CD4-positive, alpha-beta T cell (primary cell): ENCODE results near the gene REV1. TPM values are rescaled to one million over a fixed set of nuclear protein-coding genes. Genes with fewer than 3 reads are reported as not detected.
A peak's percentile ranks its signal among the peaks of the same experiment; 100 is the strongest.
"Not testable (repeated sequence)": the region's sequence is repeated elsewhere in the genome, so short reads cannot be mapped to it uniquely, and the experiment has no call there.

Experiments
- ATAC-seq: fragments of 200-7000 bp; cut with Tn5 transposase; one replicate; pipeline ENCODE4 v1.10.0; 2022; ENCODE audit warnings: mild to moderate bottlenecking; ENCODE audit not compliant: poor library complexity
- CTCF ChIA-PET: fragments of 350-600 bp; sonication (Branson Sonifier 250); formaldehyde crosslinking; loops from one replicate; lab custom pipeline; 2021; ENCODE audit warnings: antibody characterized with exemption, inconsistent platforms; lab: Charles Lee
- POLR2A ChIA-PET: fragments of 350-600 bp; sonication (Branson Sonifier 250); formaldehyde crosslinking; loops from one replicate; lab custom pipeline; 2021; ENCODE audit warnings: antibody characterized with exemption, inconsistent platforms; lab: Charles Lee
- DNase-seq, 14 experiments: peaks; one replicate each; pipeline ENCODE4 v3.0.0-alpha.2; 2013 to 2020; ENCODE audit warnings: mixed read lengths in 2 of 14
- H3K27ac ChIP-seq, 2 donors: one replicate each; pipeline versions ENCODE4 v1.5.1 to v1.7.0; 2013; ENCODE audit warnings: low read length in 2 of 2, low read depth in 1 of 2, mild to moderate bottlenecking in 1 of 2
- H3K27me3 ChIP-seq, 2 experiments: 1 replicate in 1 of 2; 2 replicates in 1 of 2; pipeline versions ENCODE4 v1.6.1 to v1.7.0; 2013; ENCODE audit warnings: low read length in 2 of 2, control low read depth in 1 of 2, mild to moderate bottlenecking in 1 of 2, moderate library complexity in 1 of 2; ENCODE audit not compliant: insufficient read depth in 2 of 2, control insufficient read depth in 1 of 2
- H3K36me3 ChIP-seq: one replicate; pipeline ENCODE4 v1.6.1; 2013; ENCODE audit warnings: low read length, control low read depth; ENCODE audit not compliant: insufficient read depth
- H3K4me1 ChIP-seq: one replicate; pipeline ENCODE4 v1.6.1; 2013; ENCODE audit warnings: low read length, control low read depth; ENCODE audit not compliant: insufficient read depth
- H3K4me3 ChIP-seq: one replicate; pipeline ENCODE4 v1.5.1; 2013; ENCODE audit warnings: mild to moderate bottlenecking, low read length, moderate library complexity
- H3K9me3 ChIP-seq, 2 experiments: 1 replicate in 1 of 2; 2 replicates in 1 of 2; pipeline versions ENCODE4 v1.6.1 to v1.7.0; 2013; ENCODE audit warnings: low read length in 2 of 2, mild to moderate bottlenecking in 2 of 2, control low read depth in 1 of 2, moderate library complexity in 1 of 2; ENCODE audit not compliant: control insufficient read depth in 1 of 2, insufficient read depth in 1 of 2
- H3K27ac Mint-ChIP-seq: one replicate; pipeline ENCODE4 v1.8.0; 2020; ENCODE audit warnings: mixed read lengths
- H3K27me3 Mint-ChIP-seq: one replicate; pipeline ENCODE4 v1.8.0; 2021; ENCODE audit warnings: mixed read lengths
- H3K36me3 Mint-ChIP-seq: one replicate; pipeline ENCODE4 v1.8.0; 2021; ENCODE audit warnings: low read depth, mixed read lengths
- H3K4me1 Mint-ChIP-seq: one replicate; pipeline ENCODE4 v1.8.0; 2021; ENCODE audit warnings: low read depth, mixed read lengths
- H3K4me3 Mint-ChIP-seq: one replicate; pipeline ENCODE4 v1.8.0; 2020; ENCODE audit warnings: mild to moderate bottlenecking, mixed read lengths
- H3K9me3 Mint-ChIP-seq: one replicate; pipeline ENCODE4 v1.8.0; 2020; ENCODE audit warnings: mixed read lengths
- intact Hi-C, 2 experiments: fragments of 100-400 bp; cut with DNase I in 1 of 2; cut with micrococcal nuclease in 1 of 2; formaldehyde crosslinking; loops; one replicate each; pipeline versions ENCODE4 v1.15.1 to v1.9.0; 2023 to 2025; cut with DNase I, micrococcal nuclease
- total RNA-seq, 174 experiments: library from RNA in 2 of 174; stranded (reverse) in 2 of 174; gene quantifications; one replicate each; pipeline ENCODE4 v1.2.3 and lab custom pipeline; 2021 to 2026
- TF ChIP-seq, protein P1 (sequence below): fragments of 200-600 bp; IDR thresholded peaks from one replicate; pipeline ENCODE4 v1.8.0; 2022; ENCODE audit warnings: antibody characterized with exemption, mild to moderate bottlenecking

REV1 gene
- total RNA-seq, 2 experiments from 2014 or later = 39.8 TPM

- Mint-ChIP-seq H3K27ac (no peak overlapping the region), H3K27me3 (no peaks in the 10 kb centered on the region), H3K36me3 (peaks cover 4% of the 10 kb centered on the region), H3K4me1 (peaks cover 73% of the 10 kb centered on the region), H3K9me3 (peaks cover 6% of the 10 kb centered on the region), H3K4me3 (no peak overlapping the region)
- TF ChIP-seq, protein P1, sequence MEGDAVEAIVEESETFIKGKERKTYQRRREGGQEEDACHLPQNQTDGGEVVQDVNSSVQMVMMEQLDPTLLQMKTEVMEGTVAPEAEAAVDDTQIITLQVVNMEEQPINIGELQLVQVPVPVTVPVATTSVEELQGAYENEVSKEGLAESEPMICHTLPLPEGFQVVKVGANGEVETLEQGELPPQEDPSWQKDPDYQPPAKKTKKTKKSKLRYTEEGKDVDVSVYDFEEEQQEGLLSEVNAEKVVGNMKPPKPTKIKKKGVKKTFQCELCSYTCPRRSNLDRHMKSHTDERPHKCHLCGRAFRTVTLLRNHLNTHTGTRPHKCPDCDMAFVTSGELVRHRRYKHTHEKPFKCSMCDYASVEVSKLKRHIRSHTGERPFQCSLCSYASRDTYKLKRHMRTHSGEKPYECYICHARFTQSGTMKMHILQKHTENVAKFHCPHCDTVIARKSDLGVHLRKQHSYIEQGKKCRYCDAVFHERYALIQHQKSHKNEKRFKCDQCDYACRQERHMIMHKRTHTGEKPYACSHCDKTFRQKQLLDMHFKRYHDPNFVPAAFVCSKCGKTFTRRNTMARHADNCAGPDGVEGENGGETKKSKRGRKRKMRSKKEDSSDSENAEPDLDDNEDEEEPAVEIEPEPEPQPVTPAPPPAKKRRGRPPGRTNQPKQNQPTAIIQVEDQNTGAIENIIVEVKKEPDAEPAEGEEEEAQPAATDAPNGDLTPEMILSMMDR = no peak
- Histone ChIP-seq H3K4me3 (no peak overlapping the region), H3K27ac (no peak overlapping the region), H3K4me1 (peaks cover 4% of the 10 kb centered on the region), H3K36me3 (peaks cover 3% of the 10 kb centered on the region), H3K9me3 (no peaks in the 10 kb centered on the region), H3K27me3 (no peaks in the 10 kb centered on the region)
- ChIA-PET CTCF (no interaction called here), POLR2A (no interaction called here)
- ATAC-seq (no peak), DNase-seq (peak in 1 of 14 experiments; percentile 6)
- intact Hi-C loops = no loop called here
Observed at GRCh38 chr2:99471654-99472599, 17.9 kb downstream of the REV1 start.

DNA sequence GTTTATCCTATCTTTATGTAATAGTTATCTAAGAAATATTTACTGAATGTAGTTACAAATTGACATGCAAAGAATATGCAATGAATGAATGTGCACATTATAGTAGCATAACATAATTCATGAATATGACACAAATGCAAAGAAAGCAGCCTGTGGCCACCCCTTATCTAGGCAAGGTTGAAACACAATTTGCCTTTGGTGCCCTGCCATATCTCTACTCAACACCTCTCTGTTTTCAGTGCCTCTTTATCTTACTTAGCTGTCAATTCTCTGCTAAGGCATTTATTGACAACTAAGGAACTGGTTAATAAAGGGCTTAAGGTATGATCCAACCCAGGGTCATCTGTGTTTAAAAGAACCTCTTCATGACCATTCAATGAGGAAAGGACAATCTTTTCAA is 18.9 kb downstream of the REV1 start:
- CTCF ChIA-PET = no interaction called here
- Histone ChIP-seq H3K27me3 (no peaks in the 10 kb centered on the region), H3K36me3 (no peaks in the 10 kb centered on the region), H3K4me3 (no peak overlapping the region), H3K4me1 (peaks cover under 1% of the 10 kb centered on the region), H3K27ac (no peak overlapping the region), H3K9me3 (no peaks in the 10 kb centered on the region)
- Mint-ChIP-seq H3K27ac (no peak overlapping the region), H3K4me3 (no peak overlapping the region), H3K4me1 (peaks cover 73% of the 10 kb centered on the region), H3K27me3 (no peaks in the 10 kb centered on the region), H3K36me3 (peaks cover 4% of the 10 kb centered on the region), H3K9me3 (peaks cover 6% of the 10 kb centered on the region)
- POLR2A ChIA-PET = no interaction called here
- ATAC-seq (no peak), DNase-seq (no peak)
- intact Hi-C loops = no loop called here
- TF ChIP-seq, protein P1 = no peak

DNA sequence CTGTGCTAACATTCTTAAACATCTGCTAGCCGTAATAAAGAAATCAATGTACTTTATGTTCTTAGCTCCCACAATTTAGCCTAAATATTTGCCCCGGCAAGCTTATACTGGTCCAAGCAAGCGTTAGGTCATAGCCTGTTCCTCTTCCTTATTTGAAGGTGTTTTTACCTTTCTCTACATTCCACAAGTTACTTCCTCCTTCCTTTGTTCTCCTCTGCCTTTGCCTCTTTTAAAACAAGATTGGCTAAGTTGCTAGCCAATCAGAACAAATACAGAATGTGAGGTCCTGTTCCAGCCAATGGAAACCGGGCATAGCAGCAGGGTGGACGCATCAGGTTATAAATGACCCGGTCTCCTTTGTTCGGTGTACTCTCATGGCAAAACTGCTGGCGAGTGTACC is 19.4 kb downstream of the REV1 start:
- H3K27me3 ChIP-seq, intact Hi-C loops, H3K36me3 ChIP-seq, POLR2A ChIA-PET, H3K27me3 Mint-ChIP-seq, DNase-seq, H3K9me3 ChIP-seq, H3K4me1 ChIP-seq, H3K4me3 Mint-ChIP-seq, H3K36me3 Mint-ChIP-seq, H3K4me3 ChIP-seq, CTCF ChIA-PET, H3K9me3 Mint-ChIP-seq, H3K27ac Mint-ChIP-seq, H3K27ac ChIP-seq, ATAC-seq: not testable (repeated sequence)
- peaks cover 77% of the 10 kb centered on the region for H3K4me1 Mint-ChIP-seq
